Upper lobe of right lung (tissue), 1 donor: ENCODE measurements around the gene EXOC4. TPM values are rescaled to one million over a fixed set of nuclear protein-coding genes. Genes with fewer than 3 reads are reported as not detected.

Experiments used
- ATAC-seq: fragments of 200-7000 bp; cut with Tn5 transposase; one replicate; pipeline ENCODE4 v1.9.1; 2020; ENCODE audit warnings: mild to moderate bottlenecking, moderate library complexity
- DNase-seq: peaks from one replicate; pipeline ENCODE4 v3.0.0-alpha.2; 2020
- H3K27ac ChIP-seq: fragments of 200-600 bp; one replicate; pipeline ENCODE4 v1.8.0; 2022
- H3K27me3 ChIP-seq: fragments of 200-600 bp; one replicate; pipeline ENCODE4 v1.8.0; 2022; ENCODE audit warnings: mild to moderate bottlenecking
- H3K36me3 ChIP-seq: fragments of 200-600 bp; one replicate; pipeline ENCODE4 v1.8.0; 2022
- H3K4me1 ChIP-seq: fragments of 200-600 bp; one replicate; pipeline ENCODE4 v1.8.0; 2022
- H3K4me3 ChIP-seq: fragments of 200-600 bp; one replicate; pipeline ENCODE4 v1.8.0; 2022; ENCODE audit warnings: mild to moderate bottlenecking
- H3K9me3 ChIP-seq: fragments of 200-600 bp; one replicate; pipeline ENCODE4 v1.8.0; 2022
- intact Hi-C: fragments of 100-400 bp; cut with DNase I; formaldehyde crosslinking; loops from one replicate; pipeline ENCODE4 v1.11.0; 2022
- total RNA-seq: library from RNA; stranded (reverse); fragmentation: NEBNext Ultra II Directional; extraction: Animal tissue kit (Norgen Biotek cat#: 25700); gene quantifications from one replicate; pipeline ENCODE4 v1.2.1, GENCODE V29; 2021
- TF ChIP-seq, protein P1 (sequence below): fragments of 200-600 bp; IDR thresholded peaks from one replicate; pipeline ENCODE4 v1.8.0; 2022; ENCODE audit warnings: antibody characterized with exemption
- donor health status: DM: no; HTN: yes; CAD: no; lungs with severe emphysema.

EXOC4 gene
- total RNA-seq, 1 donor from 2014 or later: 73.5 TPM

GRCh38 chr7:133625046-133625445, 372.2 kb downstream of the EXOC4 start:
- intact Hi-C loops: no loop called here
- H3K36me3 ChIP-seq: no peaks in the 10 kb centered on the region
- TF ChIP-seq, protein P1, sequence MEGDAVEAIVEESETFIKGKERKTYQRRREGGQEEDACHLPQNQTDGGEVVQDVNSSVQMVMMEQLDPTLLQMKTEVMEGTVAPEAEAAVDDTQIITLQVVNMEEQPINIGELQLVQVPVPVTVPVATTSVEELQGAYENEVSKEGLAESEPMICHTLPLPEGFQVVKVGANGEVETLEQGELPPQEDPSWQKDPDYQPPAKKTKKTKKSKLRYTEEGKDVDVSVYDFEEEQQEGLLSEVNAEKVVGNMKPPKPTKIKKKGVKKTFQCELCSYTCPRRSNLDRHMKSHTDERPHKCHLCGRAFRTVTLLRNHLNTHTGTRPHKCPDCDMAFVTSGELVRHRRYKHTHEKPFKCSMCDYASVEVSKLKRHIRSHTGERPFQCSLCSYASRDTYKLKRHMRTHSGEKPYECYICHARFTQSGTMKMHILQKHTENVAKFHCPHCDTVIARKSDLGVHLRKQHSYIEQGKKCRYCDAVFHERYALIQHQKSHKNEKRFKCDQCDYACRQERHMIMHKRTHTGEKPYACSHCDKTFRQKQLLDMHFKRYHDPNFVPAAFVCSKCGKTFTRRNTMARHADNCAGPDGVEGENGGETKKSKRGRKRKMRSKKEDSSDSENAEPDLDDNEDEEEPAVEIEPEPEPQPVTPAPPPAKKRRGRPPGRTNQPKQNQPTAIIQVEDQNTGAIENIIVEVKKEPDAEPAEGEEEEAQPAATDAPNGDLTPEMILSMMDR: no peak
- H3K27me3 ChIP-seq: no peaks in the 10 kb centered on the region
- H3K9me3 ChIP-seq: no peaks in the 10 kb centered on the region
- no peak overlapping the region for H3K4me3 ChIP-seq
- no peak for DNase-seq
- no peak overlapping the region for H3K27ac ChIP-seq
- ATAC-seq: peak; percentile 45
- no peaks in the 10 kb centered on the region for H3K4me1 ChIP-seq

- TF ChIP-seq, protein P1: no peak
- ATAC-seq (no peak), DNase-seq (no peak)
- Histone ChIP-seq H3K4me1 (no peaks in the 10 kb centered on the region), H3K4me3 (no peak overlapping the region), H3K27ac (no peak overlapping the region), H3K27me3 (no peaks in the 10 kb centered on the region), H3K36me3 (no peaks in the 10 kb centered on the region), H3K9me3 (no peaks in the 10 kb centered on the region)
- intact Hi-C loops: no loop called here
Observed at GRCh38 chr7:133629701-133630100, 376.8 kb downstream of the EXOC4 start.

GRCh38 chr7:133633055-133633454, 380.2 kb downstream of the EXOC4 start:
- Histone ChIP-seq H3K36me3 (no peaks in the 10 kb centered on the region), H3K4me3 (no peak overlapping the region), H3K27ac (no peak overlapping the region), H3K27me3 (no peaks in the 10 kb centered on the region), H3K9me3 (no peaks in the 10 kb centered on the region), H3K4me1 (no peaks in the 10 kb centered on the region)
- intact Hi-C loops: no loop called here
- ATAC-seq: peak; percentile 76
- no peak for DNase-seq
- TF ChIP-seq, protein P1: no peak

DNA sequence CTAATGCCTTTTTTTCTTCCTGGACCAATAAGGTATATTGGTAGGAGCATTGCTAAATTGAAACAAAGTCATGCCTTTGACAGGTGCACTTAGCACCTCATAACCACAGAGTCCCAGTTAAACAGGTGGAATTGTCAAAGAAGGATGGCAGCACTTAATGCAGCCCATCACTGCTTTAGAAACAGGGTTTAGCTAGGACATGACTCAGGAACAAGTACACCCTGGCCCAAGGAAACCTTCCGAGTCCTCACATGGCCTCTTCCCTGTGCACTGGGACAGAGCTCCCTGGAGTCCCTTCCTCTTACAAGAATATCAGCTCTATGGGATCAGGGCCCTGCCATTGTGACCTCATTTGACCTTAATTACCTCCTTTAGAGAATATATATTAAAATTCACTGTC, 382.7 kb downstream of the EXOC4 start:
- Histone ChIP-seq H3K4me3 (no peak overlapping the region), H3K27ac (no peak overlapping the region), H3K27me3 (no peaks in the 10 kb centered on the region), H3K9me3 (no peaks in the 10 kb centered on the region), H3K36me3 (no peaks in the 10 kb centered on the region), H3K4me1 (no peaks in the 10 kb centered on the region)
- TF ChIP-seq, protein P1: no peak
- no peak for ATAC-seq
- DNase-seq: no peak
- intact Hi-C loops: no loop called here

GRCh38 chr7:133638857-133639256, 386.0 kb downstream of the EXOC4 start:
- Histone ChIP-seq H3K27ac (no peak overlapping the region), H3K9me3 (peaks cover 2% of the 10 kb centered on the region), H3K4me3 (no peak overlapping the region), H3K27me3 (no peaks in the 10 kb centered on the region), H3K36me3 (no peaks in the 10 kb centered on the region), H3K4me1 (no peaks in the 10 kb centered on the region)
- no peak for ATAC-seq
- DNase-seq: no peak
- TF ChIP-seq, protein P1: no peak
- intact Hi-C loops: no loop called here

DNA sequence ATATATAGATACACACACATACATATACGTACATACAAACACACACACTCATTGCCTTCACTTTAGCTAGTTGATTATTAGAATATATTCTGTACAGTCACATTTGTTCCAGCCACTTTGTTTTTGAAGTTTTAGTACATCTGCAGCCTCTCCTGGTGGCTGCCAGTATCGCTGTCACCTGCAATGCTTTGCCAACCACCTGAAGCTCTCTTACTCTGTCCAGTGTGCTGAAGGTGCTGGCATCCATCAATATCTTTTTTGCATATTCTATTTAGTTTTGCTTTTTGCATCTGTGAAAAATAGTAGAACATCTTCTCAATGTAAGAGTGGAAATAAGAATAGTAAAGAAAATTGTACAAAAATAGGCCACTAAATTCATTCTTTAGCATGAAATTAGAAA, 388.6 kb downstream of the EXOC4 start:
- intact Hi-C loops: no loop called here
- no peak for ATAC-seq
- TF ChIP-seq, protein P1: no peak
- Histone ChIP-seq H3K9me3 (peaks cover 6% of the 10 kb centered on the region), H3K27ac (no peak overlapping the region), H3K4me1 (no peaks in the 10 kb centered on the region), H3K27me3 (no peaks in the 10 kb centered on the region), H3K36me3 (no peaks in the 10 kb centered on the region), H3K4me3 (no peak overlapping the region)
- no peak for DNase-seq
